Measurements from ENCODE around the gene TMEM168.
A peak's percentile ranks its signal among the peaks of the same experiment; 100 is the strongest.

The TMEM168 gene

DNA sequence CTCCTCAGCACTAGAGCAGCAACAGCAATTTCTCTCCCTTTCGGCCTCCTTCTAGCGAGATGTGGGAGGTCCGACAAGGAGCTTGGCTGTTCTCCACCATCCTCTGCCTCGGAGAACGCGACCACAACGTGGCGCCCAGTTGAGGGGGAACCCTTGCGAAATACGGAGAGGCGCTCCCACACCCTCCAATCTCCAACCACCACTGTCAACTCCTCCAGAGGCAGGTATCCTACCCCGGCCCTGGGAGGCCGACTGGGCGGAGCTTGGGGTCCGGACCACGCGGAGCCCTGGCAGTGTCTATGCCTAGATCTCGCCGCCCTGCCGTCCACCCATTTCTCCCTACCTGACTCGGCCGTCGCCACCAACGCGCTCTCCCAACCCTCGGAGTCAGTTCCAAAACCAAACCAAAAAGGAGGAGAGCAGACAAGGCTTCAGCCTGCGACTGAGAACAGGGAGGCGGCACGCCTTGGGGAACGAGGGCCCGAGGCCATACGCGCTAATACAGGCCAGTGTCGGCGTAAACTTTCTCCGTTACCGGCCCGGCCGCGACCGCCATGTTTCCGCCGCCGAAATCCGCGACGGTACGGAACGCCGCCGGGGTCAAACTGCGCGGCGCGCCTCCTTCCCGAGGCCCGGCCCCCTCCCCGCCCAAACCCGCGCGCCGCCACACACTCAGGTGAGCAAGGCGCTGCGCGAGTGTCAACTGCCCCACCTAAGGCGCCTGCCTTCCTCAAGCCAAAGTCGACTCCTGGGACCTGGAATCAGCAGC, at the start of gene TMEM168 (continued):
- no peak for TF ChIP-seq ZNF311 (tag by site-specific recombination; IDR thresholded peaks at IDR 0.05; ENCODE audit: borderline replicate concordance)
- no peak for TF ChIP-seq ZNF354C (tag by site-specific recombination; IDR thresholded peaks at IDR 0.05; ENCODE audit: borderline replicate concordance, low read depth)
- TF ChIP-seq ZNF623 (tag by site-specific recombination; IDR thresholded peaks at IDR 0.05): peak; percentile 18; the same call in 1 of the 2 replicates
- no peak for TF ChIP-seq BCL11B (tag by site-specific recombination; IDR thresholded peaks at IDR 0.05; ENCODE audit: low read depth)
- no peak for TF ChIP-seq TSHZ1 (tag by site-specific recombination; IDR thresholded peaks at IDR 0.05; ENCODE audit: borderline replicate concordance)
- 0 out of 2 replicates have a peak, but pooled peaks have one; percentile 62 for TF ChIP-seq ZNF239 (tag by site-specific recombination; IDR thresholded peaks at IDR 0.05)
- TF ChIP-seq YY2 (tag by site-specific recombination; IDR thresholded peaks at IDR 0.05): peak; percentile 93
- TF ChIP-seq ZNF747 (tag by site-specific recombination; IDR thresholded peaks at IDR 0.05): no peak
- TF ChIP-seq ZBTB48 (tag by site-specific recombination; IDR thresholded peaks at IDR 0.05): peak; percentile 46; the same call in 1 of the 2 replicates
- TF ChIP-seq, protein P1, sequence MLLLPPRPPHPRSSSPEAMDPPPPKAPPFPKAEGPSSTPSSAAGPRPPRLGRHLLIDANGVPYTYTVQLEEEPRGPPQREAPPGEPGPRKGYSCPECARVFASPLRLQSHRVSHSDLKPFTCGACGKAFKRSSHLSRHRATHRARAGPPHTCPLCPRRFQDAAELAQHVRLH (tag by site-specific recombination; IDR thresholded peaks at IDR 0.05): peak; percentile 76
- TF ChIP-seq ATF2 (tag by site-specific recombination; IDR thresholded peaks at IDR 0.05; ENCODE audit: low read depth): no peak
- no peak for TF ChIP-seq ZNF514 (tag by site-specific recombination; IDR thresholded peaks at IDR 0.05)
- TF ChIP-seq SP2 (tag by site-specific recombination; IDR thresholded peaks at IDR 0.05): peak; percentile 46
- no peak for TF ChIP-seq ZNF302 (tag by site-specific recombination; IDR thresholded peaks at IDR 0.05; ENCODE audit: low read depth)
- TF ChIP-seq KLF17 (tag by site-specific recombination; IDR thresholded peaks at IDR 0.05): peak; percentile 74
- TF ChIP-seq, protein P2, sequence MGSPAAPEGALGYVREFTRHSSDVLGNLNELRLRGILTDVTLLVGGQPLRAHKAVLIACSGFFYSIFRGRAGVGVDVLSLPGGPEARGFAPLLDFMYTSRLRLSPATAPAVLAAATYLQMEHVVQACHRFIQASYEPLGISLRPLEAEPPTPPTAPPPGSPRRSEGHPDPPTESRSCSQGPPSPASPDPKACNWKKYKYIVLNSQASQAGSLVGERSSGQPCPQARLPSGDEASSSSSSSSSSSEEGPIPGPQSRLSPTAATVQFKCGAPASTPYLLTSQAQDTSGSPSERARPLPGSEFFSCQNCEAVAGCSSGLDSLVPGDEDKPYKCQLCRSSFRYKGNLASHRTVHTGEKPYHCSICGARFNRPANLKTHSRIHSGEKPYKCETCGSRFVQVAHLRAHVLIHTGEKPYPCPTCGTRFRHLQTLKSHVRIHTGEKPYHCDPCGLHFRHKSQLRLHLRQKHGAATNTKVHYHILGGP (tag by site-specific recombination; IDR thresholded peaks at IDR 0.05): no peak
- peak; percentile 91 for TF ChIP-seq ZBTB26 (tag by site-specific recombination; optimal IDR thresholded peaks at IDR 0.05)
- TF ChIP-seq ZNF223 (tag by site-specific recombination; IDR thresholded peaks at IDR 0.05): no peak
- TF ChIP-seq, protein P3, sequence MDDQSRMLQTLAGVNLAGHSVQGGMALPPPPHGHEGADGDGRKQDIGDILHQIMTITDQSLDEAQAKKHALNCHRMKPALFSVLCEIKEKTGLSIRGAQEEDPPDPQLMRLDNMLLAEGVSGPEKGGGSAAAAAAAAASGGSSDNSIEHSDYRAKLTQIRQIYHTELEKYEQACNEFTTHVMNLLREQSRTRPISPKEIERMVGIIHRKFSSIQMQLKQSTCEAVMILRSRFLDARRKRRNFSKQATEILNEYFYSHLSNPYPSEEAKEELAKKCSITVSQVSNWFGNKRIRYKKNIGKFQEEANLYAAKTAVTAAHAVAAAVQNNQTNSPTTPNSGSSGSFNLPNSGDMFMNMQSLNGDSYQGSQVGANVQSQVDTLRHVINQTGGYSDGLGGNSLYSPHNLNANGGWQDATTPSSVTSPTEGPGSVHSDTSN (CRISPR knock-in tag; IDR thresholded peaks at IDR 0.05): peak; percentile 48; the same call in 1 of the 2 replicates
- peak; percentile 90 for TF ChIP-seq REPIN1 (tag by site-specific recombination; IDR thresholded peaks at IDR 0.05; ENCODE audit: low read depth)
- no peak for TF ChIP-seq ZNF624 (tag by site-specific recombination; IDR thresholded peaks at IDR 0.05)
- peak; percentile 70 for TF ChIP-seq ZNF121 (tag by site-specific recombination; IDR thresholded peaks at IDR 0.05)
- TF ChIP-seq, protein P4, sequence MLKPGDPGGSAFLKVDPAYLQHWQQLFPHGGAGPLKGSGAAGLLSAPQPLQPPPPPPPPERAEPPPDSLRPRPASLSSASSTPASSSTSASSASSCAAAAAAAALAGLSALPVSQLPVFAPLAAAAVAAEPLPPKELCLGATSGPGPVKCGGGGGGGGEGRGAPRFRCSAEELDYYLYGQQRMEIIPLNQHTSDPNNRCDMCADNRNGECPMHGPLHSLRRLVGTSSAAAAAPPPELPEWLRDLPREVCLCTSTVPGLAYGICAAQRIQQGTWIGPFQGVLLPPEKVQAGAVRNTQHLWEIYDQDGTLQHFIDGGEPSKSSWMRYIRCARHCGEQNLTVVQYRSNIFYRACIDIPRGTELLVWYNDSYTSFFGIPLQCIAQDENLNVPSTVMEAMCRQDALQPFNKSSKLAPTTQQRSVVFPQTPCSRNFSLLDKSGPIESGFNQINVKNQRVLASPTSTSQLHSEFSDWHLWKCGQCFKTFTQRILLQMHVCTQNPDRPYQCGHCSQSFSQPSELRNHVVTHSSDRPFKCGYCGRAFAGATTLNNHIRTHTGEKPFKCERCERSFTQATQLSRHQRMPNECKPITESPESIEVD (tag by site-specific recombination; IDR thresholded peaks at IDR 0.05): no peak; the same call in 1 of the 2 replicates
- TF ChIP-seq KLF10 (tag by site-specific recombination; IDR thresholded peaks at IDR 0.05): peak; percentile 91
- TF ChIP-seq ZNF404 (tag by site-specific recombination; IDR thresholded peaks at IDR 0.05): no peak
- peak; percentile 89 for TF ChIP-seq ZNF335 (tag by site-specific recombination; conservative IDR thresholded peaks at IDR 0.05)
- peak; percentile 72 for TF ChIP-seq ZNF629 (tag by site-specific recombination; IDR thresholded peaks at IDR 0.05)
- 0 out of 2 replicates have a peak, but pooled peaks have one; percentile 18 for TF ChIP-seq WT1 (tag by site-specific recombination; IDR thresholded peaks at IDR 0.05)
